Measurements from ENCODE around the gene DNAJC3.
A peak's percentile ranks its signal among the peaks of the same experiment; 100 is the strongest.

Gene DNAJC3

GRCh38 chr13:95641291-95642027 is 35.5 kb upstream of the DNAJC3 start:
- Histone ChIP-seq H3K9me3 (ENCODE audit: control extremely low read depth in 1 of 5, control insufficient read depth in 4 of 5, insufficient read depth in 2 of 5, low read depth in 1 of 5, low read length in 4 of 5) (no peaks in the 10 kb centered on the region), H3K36me3 (ENCODE audit: control insufficient read depth in 4 of 4, insufficient read depth in 4 of 4, low read length in 3 of 4) (no peaks in the 10 kb centered on the region), H3K27me3 (replicated peaks in 2 of 5; ENCODE audit: control insufficient read depth in 4 of 5, insufficient read depth in 5 of 5, low read length in 4 of 5) (peaks cover 14 to 63% (median 26%) of the 10 kb centered on the region in 5 experiments), H3K27ac (ENCODE audit: insufficient read depth in 1 of 2, low read depth in 1 of 2, low read length in 2 of 2, poor library complexity in 1 of 2, severe bottlenecking in 2 of 2) (no peak overlapping the region), H3K4me3 (ENCODE audit: control insufficient read depth in 1 of 7, extremely low read depth in 1 of 7, insufficient read depth in 4 of 7, low read depth in 2 of 7, low read length in 6 of 7) (peak overlapping the region in 3 of 7 experiments; percentile 15 to 55 (median 40)), H3K4me1 (ENCODE audit: control extremely low read depth in 1 of 4, control insufficient read depth in 4 of 4, insufficient read depth in 4 of 4, low read length in 3 of 4) (peaks cover 4 to 22% (median 12%) of the 10 kb centered on the region in 4 experiments)
- DNase-seq = peak in 1 of 3 donors; percentile 19
- ChIA-PET CTCF (interaction anchor here (1.0 to 1.3 kb wide), 2 partner anchors 144 to 192 kb away, joined by 3 read pairs; no protein-coding TSS in a partner anchor), POLR2A (no interaction called here)
- WGBS (ENCODE audit: insufficient coverage) = 37% methylated on average over 53 of the region's 58 CpGs

GRCh38 chr13:95642028-95642621 is 34.8 kb upstream of the DNAJC3 start:
- ChIA-PET CTCF (interaction anchor here (1.0 to 2.7 kb wide), 5 partner anchors 18 to 192 kb away, joined by 3 to 9 read pairs (median 3); no protein-coding TSS in a partner anchor), POLR2A (no interaction called here)
- DNase-seq = peak in 1 of 3 donors; percentile 46
- peaks cover 4 to 22% (median 12%) of the 10 kb centered on the region in 4 experiments for H3K4me1 ChIP-seq (ENCODE audit: control extremely low read depth in 1 of 4, control insufficient read depth in 4 of 4, insufficient read depth in 4 of 4, low read length in 3 of 4)
- H3K9me3 ChIP-seq (ENCODE audit: control extremely low read depth in 1 of 5, control insufficient read depth in 4 of 5, insufficient read depth in 2 of 5, low read depth in 1 of 5, low read length in 4 of 5) = no peaks in the 10 kb centered on the region
- no peak overlapping the region for H3K27ac ChIP-seq (ENCODE audit: insufficient read depth in 1 of 2, low read depth in 1 of 2, low read length in 2 of 2, poor library complexity in 1 of 2, severe bottlenecking in 2 of 2)
- H3K36me3 ChIP-seq (ENCODE audit: control insufficient read depth in 4 of 4, insufficient read depth in 4 of 4, low read length in 3 of 4) = no peaks in the 10 kb centered on the region
- 11% methylated on average over 33 of the region's 35 CpGs for WGBS (ENCODE audit: insufficient coverage)
- H3K27me3 ChIP-seq (replicated peaks in 2 of 5; ENCODE audit: control insufficient read depth in 4 of 5, insufficient read depth in 5 of 5, low read length in 4 of 5) = peaks cover 14 to 63% (median 26%) of the 10 kb centered on the region in 5 experiments
- peak overlapping the region in 4 of 7 experiments; percentile 15 to 55 (median 28) for H3K4me3 ChIP-seq (ENCODE audit: control insufficient read depth in 1 of 7, extremely low read depth in 1 of 7, insufficient read depth in 4 of 7, low read depth in 2 of 7, low read length in 6 of 7)

- Histone ChIP-seq H3K27ac (ENCODE audit: insufficient read depth in 1 of 2, low read depth in 1 of 2, low read length in 2 of 2, poor library complexity in 1 of 2, severe bottlenecking in 2 of 2) (no peak overlapping the region), H3K4me1 (ENCODE audit: control extremely low read depth in 1 of 4, control insufficient read depth in 4 of 4, insufficient read depth in 4 of 4, low read length in 3 of 4) (peaks cover 4 to 22% (median 12%) of the 10 kb centered on the region in 4 experiments), H3K27me3 (replicated peaks in 2 of 5; ENCODE audit: control insufficient read depth in 4 of 5, insufficient read depth in 5 of 5, low read length in 4 of 5) (peaks cover 14 to 63% (median 26%) of the 10 kb centered on the region in 5 experiments), H3K9me3 (ENCODE audit: control extremely low read depth in 1 of 5, control insufficient read depth in 4 of 5, insufficient read depth in 2 of 5, low read depth in 1 of 5, low read length in 4 of 5) (no peaks in the 10 kb centered on the region), H3K36me3 (ENCODE audit: control insufficient read depth in 4 of 4, insufficient read depth in 4 of 4, low read length in 3 of 4) (no peaks in the 10 kb centered on the region), H3K4me3 (ENCODE audit: control insufficient read depth in 1 of 7, extremely low read depth in 1 of 7, insufficient read depth in 4 of 7, low read depth in 2 of 7, low read length in 6 of 7) (no peak overlapping the region)
- ChIA-PET POLR2A (no interaction called here), CTCF (interaction anchor here (0.8 to 2.7 kb wide), 4 partner anchors 19 to 120 kb away, joined by 3 to 9 read pairs (median 3); no protein-coding TSS in a partner anchor)
- no peak for DNase-seq
- 100% methylated on average over 2 of the region's 3 CpGs for WGBS (ENCODE audit: insufficient coverage)
Observed at GRCh38 chr13:95642999-95643398, 33.9 kb upstream of the DNAJC3 start.

GRCh38 chr13:95643571-95643935 is 33.4 kb upstream of the DNAJC3 start:
- Histone ChIP-seq H3K9me3 (ENCODE audit: control extremely low read depth in 1 of 5, control insufficient read depth in 4 of 5, insufficient read depth in 2 of 5, low read depth in 1 of 5, low read length in 4 of 5) (peaks cover 0 to 2% (median 0%) of the 10 kb centered on the region in 5 experiments), H3K4me1 (ENCODE audit: control extremely low read depth in 1 of 4, control insufficient read depth in 4 of 4, insufficient read depth in 4 of 4, low read length in 3 of 4) (peaks cover 4 to 22% (median 12%) of the 10 kb centered on the region in 4 experiments), H3K27me3 (replicated peaks in 2 of 5; ENCODE audit: control insufficient read depth in 4 of 5, insufficient read depth in 5 of 5, low read length in 4 of 5) (peaks cover 14 to 62% (median 26%) of the 10 kb centered on the region in 5 experiments), H3K27ac (ENCODE audit: insufficient read depth in 1 of 2, low read depth in 1 of 2, low read length in 2 of 2, poor library complexity in 1 of 2, severe bottlenecking in 2 of 2) (no peak overlapping the region), H3K36me3 (ENCODE audit: control insufficient read depth in 4 of 4, insufficient read depth in 4 of 4, low read length in 3 of 4) (no peaks in the 10 kb centered on the region), H3K4me3 (ENCODE audit: control insufficient read depth in 1 of 7, extremely low read depth in 1 of 7, insufficient read depth in 4 of 7, low read depth in 2 of 7, low read length in 6 of 7) (peak overlapping the region; percentile 24 to 71 (median 64))
- ChIA-PET CTCF (interaction anchor here (0.8 to 2.7 kb wide), 4 partner anchors 19 to 119 kb away, joined by 3 to 9 read pairs (median 3); no protein-coding TSS in a partner anchor), POLR2A (no interaction called here)
- 24% methylated on average over 16 of the region's 16 CpGs for WGBS (ENCODE audit: insufficient coverage)
- DNase-seq = peak in 2 of 3 donors; percentile 29 to 41

- Histone ChIP-seq H3K27ac (ENCODE audit: insufficient read depth in 1 of 2, low read depth in 1 of 2, low read length in 2 of 2, poor library complexity in 1 of 2, severe bottlenecking in 2 of 2) (no peak overlapping the region), H3K9me3 (ENCODE audit: control extremely low read depth in 1 of 5, control insufficient read depth in 4 of 5, insufficient read depth in 2 of 5, low read depth in 1 of 5, low read length in 4 of 5) (peaks cover 0 to 4% (median 0%) of the 10 kb centered on the region in 5 experiments), H3K4me1 (ENCODE audit: control extremely low read depth in 1 of 4, control insufficient read depth in 4 of 4, insufficient read depth in 4 of 4, low read length in 3 of 4) (peaks cover 4 to 22% (median 12%) of the 10 kb centered on the region in 4 experiments), H3K27me3 (replicated peaks in 2 of 5; ENCODE audit: control insufficient read depth in 4 of 5, insufficient read depth in 5 of 5, low read length in 4 of 5) (peaks cover 14 to 62% (median 26%) of the 10 kb centered on the region in 5 experiments), H3K4me3 (ENCODE audit: control insufficient read depth in 1 of 7, extremely low read depth in 1 of 7, insufficient read depth in 4 of 7, low read depth in 2 of 7, low read length in 6 of 7) (peak overlapping the region; percentile 24 to 71 (median 64)), H3K36me3 (ENCODE audit: control insufficient read depth in 4 of 4, insufficient read depth in 4 of 4, low read length in 3 of 4) (no peaks in the 10 kb centered on the region)
- ChIA-PET CTCF (interaction anchor here (1.6 to 2.7 kb wide), 2 partner anchors 20 to 119 kb away, joined by 3 to 9 read pairs; no protein-coding TSS in a partner anchor), POLR2A (no interaction called here)
- DNase-seq = peak in 1 of 3 donors; percentile 41
- under 1% methylated on average over 56 of the region's 62 CpGs for WGBS (ENCODE audit: insufficient coverage)
Observed at GRCh38 chr13:95643936-95644598, 32.9 kb upstream of the DNAJC3 start.

- Histone ChIP-seq H3K27me3 (replicated peaks in 2 of 5; ENCODE audit: control insufficient read depth in 4 of 5, insufficient read depth in 5 of 5, low read length in 4 of 5) (peaks cover 14 to 58% (median 26%) of the 10 kb centered on the region in 5 experiments), H3K4me1 (ENCODE audit: control extremely low read depth in 1 of 4, control insufficient read depth in 4 of 4, insufficient read depth in 4 of 4, low read length in 3 of 4) (peaks cover 4 to 22% (median 12%) of the 10 kb centered on the region in 4 experiments), H3K36me3 (ENCODE audit: control insufficient read depth in 4 of 4, insufficient read depth in 4 of 4, low read length in 3 of 4) (no peaks in the 10 kb centered on the region), H3K9me3 (ENCODE audit: control extremely low read depth in 1 of 5, control insufficient read depth in 4 of 5, insufficient read depth in 2 of 5, low read depth in 1 of 5, low read length in 4 of 5) (peaks cover 0 to 4% (median 0%) of the 10 kb centered on the region in 5 experiments), H3K4me3 (ENCODE audit: control insufficient read depth in 1 of 7, extremely low read depth in 1 of 7, insufficient read depth in 4 of 7, low read depth in 2 of 7, low read length in 6 of 7) (peak within 1 kb of the TSS; percentile 24 to 71 (median 64)), H3K27ac (ENCODE audit: insufficient read depth in 1 of 2, low read depth in 1 of 2, low read length in 2 of 2, poor library complexity in 1 of 2, severe bottlenecking in 2 of 2) (no peak within 1 kb of the TSS)
- WGBS (ENCODE audit: insufficient coverage) = 5% methylated on average over 22 of the region's 30 CpGs
- DNase-seq = peak; percentile 42 to 74 (median 70)
- ChIA-PET POLR2A (no interaction called here), CTCF (interaction anchor here (2.7 kb wide), 1 partner anchor 20 kb away, joined by 9 read pairs; no protein-coding TSS in a partner anchor)
Observed at GRCh38 chr13:95644601-95645052, 32.3 kb upstream of the DNAJC3 start, which contains the start of gene DZIP1. DZIP1 (minus strand) TSS chr13:95644706; CDS start chr13:95642029, 2,677 bp downstream.

Data from common myeloid progenitor, CD34-positive (primary cell).